ENCODE measurements around the gene MARK2. TPM values are rescaled to one million over a fixed set of nuclear protein-coding genes. Genes with fewer than 3 reads are reported as not detected.

MARK2 gene
- total and polyA plus RNA-seq, 2 of the 8 experiments (the other 6 are each of a cell fraction or from before 2014, with no cell fraction given) = 19.3 to 58.5 TPM

GRCh38 chr11:63837027-63837688, 1.8 kb upstream of the MARK2 start:
- Histone ChIP-seq H3K56ac (replicated peaks; ENCODE audit: insufficient read length, low read depth, low read length) (no peak overlapping the region), H3K4me3 (ENCODE audit: extremely low read depth in 1 of 4, insufficient read depth in 2 of 4, low read depth in 3 of 4, low read length in 4 of 4) (no peak overlapping the region), H4K20me1 (replicated peaks in 1 of 2; ENCODE audit: control insufficient read depth in 1 of 2, insufficient read depth in 2 of 2, low read length in 2 of 2) (peaks cover 17 to 18% of the 10 kb centered on the region in 2 experiments), H3K36me3 (ENCODE audit: control insufficient read depth in 2 of 4, insufficient read depth in 4 of 4, low read length in 3 of 4) (no peaks in the 10 kb centered on the region; a peak in 1 of 8 replicates), H2BK20ac (ENCODE audit: low read length) (0 out of 2 replicates have a peak overlapping the region, but pooled peaks have one; percentile 17), H3K23me2 (ENCODE audit: low read depth, low read length) (peaks cover 16% of the 10 kb centered on the region), H3K23ac (ENCODE audit: insufficient read length) (no peak overlapping the region), H3K27ac (ENCODE audit: low read depth, low read length) (no peak overlapping the region), H2BK5ac (ENCODE audit: low read depth, low read length) (0 out of 2 replicates have a peak overlapping the region, but pooled peaks have one; percentile 22), H3K4me2 (ENCODE audit: insufficient read depth in 1 of 2, low read depth in 2 of 2, low read length in 2 of 2) (no peak overlapping the region), H3K27me3 (replicated peaks in 1 of 4; ENCODE audit: control insufficient read depth in 3 of 4, extremely low read depth in 1 of 4, insufficient read depth in 3 of 4, low read length in 3 of 4) (no peaks in the 10 kb centered on the region), H3K79me2 (ENCODE audit: control insufficient read depth in 1 of 2, insufficient read depth in 2 of 2, low read length in 2 of 2) (peaks cover 15 to 28% of the 10 kb centered on the region in 2 experiments), H2BK15ac (ENCODE audit: low read length) (peak overlapping the region; percentile 55; the same call in 1 of the 2 replicates), H2AK5ac (ENCODE audit: low read depth, low read length) (no peak overlapping the region), H3K4ac (replicated peaks; ENCODE audit: insufficient read length, low read depth, low read length) (no peak overlapping the region), H3K18ac (ENCODE audit: extremely low read depth, low read length) (no peak overlapping the region; the same call in 1 of the 2 replicates), H3K9me3 (ENCODE audit: insufficient read depth in 2 of 2, low read depth in 1 of 2, low read length in 1 of 2) (no peaks in the 10 kb centered on the region), H4K5ac (ENCODE audit: insufficient read length, low read depth, low read length) (no peak overlapping the region), H2BK120ac (replicated peaks; ENCODE audit: low read depth, low read length) (no peak overlapping the region), H3K9ac (replicated peaks in 1 of 4; ENCODE audit: extremely low read depth in 1 of 4, low read depth in 3 of 4, low read length in 3 of 4) (no peak overlapping the region), H3K79me1 (ENCODE audit: low read depth, low read length) (peaks cover 10% of the 10 kb centered on the region), H2BK12ac (ENCODE audit: low read depth, low read length) (peak overlapping the region; percentile 41; the same call in 1 of the 2 replicates), H2AFZ (ENCODE audit: low read length) (no peak overlapping the region), H4K8ac (ENCODE audit: extremely low read depth, insufficient read depth, low read length) (no peak overlapping the region), H3K14ac (ENCODE audit: insufficient read length) (no peak overlapping the region), H3K4me1 (replicated peaks in 1 of 4; ENCODE audit: control insufficient read depth in 3 of 4, insufficient read depth in 4 of 4, low read length in 3 of 4) (peaks cover 17 to 37% (median 19%) of the 10 kb centered on the region in 4 experiments), H4K91ac (replicated peaks; ENCODE audit: insufficient read length, low read length) (no peak overlapping the region)
- ChIA-PET CTCF (ENCODE audit: partially characterized antibody) (interaction anchor here (0.6 to 6.1 kb wide), 54 partner anchors 9 to 329 kb away, joined by 3 to 163 read pairs (median 5); partner anchors contain the start of genes RCOR2 and ZFTA), POLR2A (ENCODE audit: partially characterized antibody) (interaction anchor here (1.0 to 5.8 kb wide), 15 partner anchors 9 to 108 kb away, joined by 3 to 45 read pairs (median 6); partner anchors contain the start of genes NAA40, RCOR2 and ZFTA)
- DNase-seq (ENCODE audit: low read depth in 1 of 2, low spot score in 2 of 2) (peak in 1 of 2 experiments; percentile 88), FAIRE-seq (no peak)
- 34% methylated on average over 5 of the region's 5 CpGs; no CpG with 5 or more reads in 1 of the 2 experiments for WGBS, 2 experiments (ENCODE audit: extremely low coverage in 1 of 2, insufficient coverage in 1 of 2, insufficient read length in 1 of 2, insufficient replicate concordance in 2 of 2, low coverage in 1 of 2, low lambda C conversion rate in 2 of 2, missing lambda C conversion rate in 1 of 2)
- TF ChIP-seq YY1 (IDR thresholded peaks at IDR 0.05; ENCODE audit: low read depth, low read length) (no peak), PHF8 (conservative IDR thresholded peaks at IDR 0.05; ENCODE audit: low read depth, low read length) (no peak), GABPA (IDR thresholded peaks at IDR 0.05; ENCODE audit: borderline replicate concordance, insufficient read depth, low read length) (no peak), ZNF274 (IDR thresholded peaks at IDR 0.05; ENCODE audit: borderline replicate concordance, extremely low read depth, low read length) (no peak), SIN3A (conservative IDR thresholded peaks at IDR 0.05 in 1 of 2, IDR thresholded peaks at IDR 0.05 in 1 of 2; ENCODE audit: low read depth in 1 of 2, low read length in 2 of 2) (peak in 1 of 2 experiments; percentile 58; a peak in 1 of 4 replicates), MAFK (IDR thresholded peaks at IDR 0.05; ENCODE audit: low read depth, low read length) (no peak), CTCF (IDR thresholded peaks at IDR 0.05; ENCODE audit: control extremely low read depth in 1 of 3, insufficient read depth in 1 of 3, low read depth in 1 of 3, low read length in 3 of 3) (peak; percentile 88 to 98 (median 88)), SRF (IDR thresholded peaks at IDR 0.05; ENCODE audit: low read depth, low read length) (no peak), TAF1 (IDR thresholded peaks at IDR 0.05; ENCODE audit: low read depth, low read length) (no peak)
